HG03378 (cell line): ENCODE results near the gene TSFM.
"Not testable (repeated sequence)": the region's sequence is repeated elsewhere in the genome, so short reads cannot be mapped to it uniquely, and the experiment has no call there.

Experiments used
- ATAC-seq: cut with Tn5 transposase; IDR thresholded peaks from one replicate; pipeline ENCODE4 v1.9.1; 2021; ENCODE audit warnings: mild to moderate bottlenecking, moderate library complexity; ENCODE audit not compliant: unreplicated experiment

The TSFM gene

GRCh38 chr12:57813971-57814772 lies 31.6 kb downstream of the TSFM start:
- no peak for ATAC-seq

- no peak for ATAC-seq
Observed at GRCh38 chr12:57815177-57816000, 32.8 kb downstream of the TSFM start.

- ATAC-seq, result no peak
Observed at GRCh38 chr12:57816001-57816854, 33.6 kb downstream of the TSFM start.

GRCh38 chr12:57816855-57817151 lies 34.2 kb downstream of the TSFM start:
- no peak for ATAC-seq

GRCh38 chr12:57817261-57817989 lies 34.8 kb downstream of the TSFM start:
- ATAC-seq, result no peak

GRCh38 chr12:57817990-57818331 lies 35.4 kb downstream of the TSFM start:
- ATAC-seq, result not testable (repeated sequence)

- ATAC-seq, result not testable (repeated sequence)
Observed at GRCh38 chr12:57820119-57820518, 37.5 kb downstream of the TSFM start.

GRCh38 chr12:57821015-57821414 lies 38.4 kb downstream of the TSFM start:
- not testable (repeated sequence) for ATAC-seq

GRCh38 chr12:57821474-57822214 lies 39.1 kb downstream of the TSFM start:
- ATAC-seq, result no peak

GRCh38 chr12:57822392-57823130 lies 40.0 kb downstream of the TSFM start:
- ATAC-seq, result no peak

GRCh38 chr12:57823131-57823907 lies 40.7 kb downstream of the TSFM start:
- ATAC-seq, result no peak

GRCh38 chr12:57823908-57824640 lies 41.5 kb downstream of the TSFM start:
- no peak for ATAC-seq

GRCh38 chr12:57825451-57825850 lies 42.9 kb downstream of the TSFM start:
- no peak for ATAC-seq

- no peak for ATAC-seq
Observed at GRCh38 chr12:57826400-57826799, 43.8 kb downstream of the TSFM start.

GRCh38 chr12:57826966-57827365 lies 44.4 kb downstream of the TSFM start:
- ATAC-seq, result no peak

- no peak for ATAC-seq
Observed at GRCh38 chr12:57829025-57829777, 46.6 kb downstream of the TSFM start.

GRCh38 chr12:57830393-57830792 lies 47.8 kb downstream of the TSFM start:
- no peak for ATAC-seq
